GM12892 (cell line): ENCODE measurements around the gene KCNMB1.

ENCODE experiments used
- POLR2AphosphoS5 ChIP-seq: IDR thresholded peaks from 2 replicates; pipeline ENCODE4 v1.6.1; 2011; ENCODE audit warnings: low read depth, low read length, control low read depth
- TAF1 ChIP-seq: IDR thresholded peaks from 2 replicates; pipeline ENCODE4 v1.6.1; 2011; ENCODE audit warnings: low read depth, mild to moderate bottlenecking, control low read depth, low read length, borderline replicate concordance

- no peak for TF ChIP-seq POLR2AphosphoS5
- TF ChIP-seq TAF1: no peak
Measured at GRCh38 chr5:170342153-170342725, 46.9 kb downstream of the KCNMB1 start.
